ENCODE results near the gene PRM2. TPM values are rescaled to one million over a fixed set of nuclear protein-coding genes. Genes with fewer than 3 reads are reported as not detected.
A peak's percentile ranks its signal among the peaks of the same experiment; 100 is the strongest.

Gene PRM2
- total RNA-seq, 6 experiments from 2014 or later: not detected

DNA sequence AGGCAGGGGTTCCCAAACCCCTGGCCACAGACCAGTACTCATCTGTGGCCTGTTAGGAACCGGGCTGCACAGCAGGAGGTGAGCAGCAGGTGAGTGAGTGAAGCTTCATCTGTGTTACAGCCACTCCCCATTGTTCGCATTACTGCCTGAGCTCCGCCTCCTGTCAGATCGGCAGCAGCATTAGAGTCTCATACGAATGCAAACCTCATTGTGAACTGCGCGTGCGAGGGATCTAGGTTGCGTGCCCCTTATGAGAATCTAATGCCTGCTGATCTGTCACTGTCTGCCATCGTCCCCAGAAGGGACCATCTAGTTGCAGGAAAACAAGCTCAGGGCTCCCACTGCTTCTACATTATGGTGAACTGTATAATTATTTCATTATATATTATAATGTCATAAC lies 43.9 kb upstream of the PRM2 start:
- H3K4me3 Mint-ChIP-seq: no peak overlapping the region
- no peak overlapping the region for H3K27ac Mint-ChIP-seq
- DNase-seq: no peak
- TF ChIP-seq, protein P1, sequence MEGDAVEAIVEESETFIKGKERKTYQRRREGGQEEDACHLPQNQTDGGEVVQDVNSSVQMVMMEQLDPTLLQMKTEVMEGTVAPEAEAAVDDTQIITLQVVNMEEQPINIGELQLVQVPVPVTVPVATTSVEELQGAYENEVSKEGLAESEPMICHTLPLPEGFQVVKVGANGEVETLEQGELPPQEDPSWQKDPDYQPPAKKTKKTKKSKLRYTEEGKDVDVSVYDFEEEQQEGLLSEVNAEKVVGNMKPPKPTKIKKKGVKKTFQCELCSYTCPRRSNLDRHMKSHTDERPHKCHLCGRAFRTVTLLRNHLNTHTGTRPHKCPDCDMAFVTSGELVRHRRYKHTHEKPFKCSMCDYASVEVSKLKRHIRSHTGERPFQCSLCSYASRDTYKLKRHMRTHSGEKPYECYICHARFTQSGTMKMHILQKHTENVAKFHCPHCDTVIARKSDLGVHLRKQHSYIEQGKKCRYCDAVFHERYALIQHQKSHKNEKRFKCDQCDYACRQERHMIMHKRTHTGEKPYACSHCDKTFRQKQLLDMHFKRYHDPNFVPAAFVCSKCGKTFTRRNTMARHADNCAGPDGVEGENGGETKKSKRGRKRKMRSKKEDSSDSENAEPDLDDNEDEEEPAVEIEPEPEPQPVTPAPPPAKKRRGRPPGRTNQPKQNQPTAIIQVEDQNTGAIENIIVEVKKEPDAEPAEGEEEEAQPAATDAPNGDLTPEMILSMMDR (IDR thresholded peaks at IDR 0.05): no peak
- H3K9me3 Mint-ChIP-seq: no peaks in the 10 kb centered on the region
- peaks cover 12% of the 10 kb centered on the region for H3K4me1 Mint-ChIP-seq (ENCODE audit: low read depth)
- no peaks in the 10 kb centered on the region for H3K36me3 Mint-ChIP-seq (ENCODE audit: low read depth)
- peaks cover 5% of the 10 kb centered on the region for H3K27me3 Mint-ChIP-seq (ENCODE audit: insufficient read depth)

DNA sequence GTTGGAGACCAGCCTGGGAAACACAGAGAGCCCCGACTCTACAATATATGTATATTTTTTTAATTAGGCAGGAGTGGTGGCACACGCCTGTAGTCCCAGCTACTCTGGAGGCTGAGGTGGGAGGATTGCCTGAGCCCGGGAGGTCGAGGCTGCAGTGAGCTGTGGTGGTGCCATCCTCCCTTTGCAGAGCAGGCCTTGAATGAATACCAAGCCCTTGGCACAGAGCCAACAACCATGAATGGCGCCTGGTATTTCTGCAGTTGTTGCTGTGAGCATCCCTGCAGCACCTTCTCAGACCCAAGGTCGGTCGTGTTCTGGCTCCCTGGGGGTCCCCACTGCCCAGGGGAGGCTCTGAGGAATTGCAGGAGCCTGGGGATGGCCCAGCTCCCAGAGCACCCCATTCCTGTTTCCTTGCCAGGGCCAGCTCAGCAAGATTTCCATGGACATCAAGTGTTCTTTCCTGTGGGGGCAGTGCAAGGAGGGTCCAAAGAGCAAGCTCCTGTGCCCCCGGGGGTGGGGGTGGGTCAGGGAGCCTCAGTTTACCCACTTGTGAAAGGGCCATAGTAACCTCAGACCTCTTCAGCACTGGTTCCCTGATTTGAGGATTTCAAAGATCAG lies 43.4 kb upstream of the PRM2 start:
- DNase-seq: no peak
- TF ChIP-seq, protein P1 (IDR thresholded peaks at IDR 0.05): no peak
- no peaks in the 10 kb centered on the region for H3K36me3 Mint-ChIP-seq (ENCODE audit: low read depth)
- H3K4me3 Mint-ChIP-seq: no peak overlapping the region
- peaks cover 16% of the 10 kb centered on the region for H3K4me1 Mint-ChIP-seq (ENCODE audit: low read depth)
- no peak overlapping the region for H3K27ac Mint-ChIP-seq
- H3K9me3 Mint-ChIP-seq: no peaks in the 10 kb centered on the region
- H3K27me3 Mint-ChIP-seq (ENCODE audit: insufficient read depth): peaks cover 5% of the 10 kb centered on the region

GRCh38 chr16:11318817-11319216 lies 42.5 kb upstream of the PRM2 start:
- H3K9me3 Mint-ChIP-seq: no peaks in the 10 kb centered on the region
- no peak overlapping the region for H3K27ac Mint-ChIP-seq

GRCh38 chr16:11316331-11317015 lies 40.2 kb upstream of the PRM2 start:
- H3K36me3 Mint-ChIP-seq (ENCODE audit: low read depth): no peaks in the 10 kb centered on the region
- no peak overlapping the region for H3K27ac Mint-ChIP-seq
- peaks cover 2% of the 10 kb centered on the region; the same call in 1 of the 2 replicates for H3K27me3 Mint-ChIP-seq (ENCODE audit: insufficient read depth)
- TF ChIP-seq, protein P1 (IDR thresholded peaks at IDR 0.05): no peak
- H3K4me3 Mint-ChIP-seq: no peak overlapping the region
- DNase-seq: no peak
- peaks cover 40% of the 10 kb centered on the region for H3K4me1 Mint-ChIP-seq (ENCODE audit: low read depth)
- H3K9me3 Mint-ChIP-seq: no peaks in the 10 kb centered on the region

More at GRCh38 chr16:11318817-11319216, 42.5 kb upstream of the PRM2 start:
- no peaks in the 10 kb centered on the region for H3K36me3 Mint-ChIP-seq (ENCODE audit: low read depth)
- no peak overlapping the region for H3K4me3 Mint-ChIP-seq
- TF ChIP-seq, protein P1 (IDR thresholded peaks at IDR 0.05): no peak
- DNase-seq: no peak
- H3K4me1 Mint-ChIP-seq (ENCODE audit: low read depth): peaks cover 19% of the 10 kb centered on the region
- H3K27me3 Mint-ChIP-seq (ENCODE audit: insufficient read depth): peaks cover 3% of the 10 kb centered on the region; the same call in 1 of the 2 replicates

GRCh38 chr16:11315510-11315909 lies 39.2 kb upstream of the PRM2 start:
- peaks cover 40% of the 10 kb centered on the region for H3K4me1 Mint-ChIP-seq (ENCODE audit: low read depth)
- no peaks in the 10 kb centered on the region for H3K9me3 Mint-ChIP-seq
- H3K36me3 Mint-ChIP-seq (ENCODE audit: low read depth): no peaks in the 10 kb centered on the region
- no peak overlapping the region for H3K27ac Mint-ChIP-seq
- TF ChIP-seq, protein P1 (IDR thresholded peaks at IDR 0.05): peak; percentile 52
- peaks cover 2% of the 10 kb centered on the region; the same call in 1 of the 2 replicates for H3K27me3 Mint-ChIP-seq (ENCODE audit: insufficient read depth)
- no peak overlapping the region for H3K4me3 Mint-ChIP-seq
- peak; percentile 28 for DNase-seq
